ENCODE measurements around the gene TANGO6.

DNA sequence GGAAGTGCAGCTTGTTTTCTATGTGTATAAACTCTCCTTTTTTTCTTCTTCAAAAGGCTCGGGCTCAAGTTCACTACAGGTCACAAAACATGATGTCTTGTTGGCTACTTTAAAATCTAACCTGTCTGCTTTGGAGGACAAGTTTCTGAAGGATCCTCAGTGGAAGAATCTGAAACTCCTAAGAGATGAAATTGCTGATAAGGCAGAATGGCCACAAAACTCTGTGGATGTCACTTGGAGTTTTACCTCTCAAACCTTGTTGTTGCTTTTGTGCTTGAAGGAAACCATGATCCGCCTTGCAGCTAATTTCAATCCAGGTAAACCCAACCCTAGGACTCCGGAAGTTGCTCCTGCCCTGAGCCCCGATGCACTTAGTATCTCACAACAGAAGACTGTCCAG lies 16.5 kb downstream of the TANGO6 start:
- TF ChIP-seq, protein P1, sequence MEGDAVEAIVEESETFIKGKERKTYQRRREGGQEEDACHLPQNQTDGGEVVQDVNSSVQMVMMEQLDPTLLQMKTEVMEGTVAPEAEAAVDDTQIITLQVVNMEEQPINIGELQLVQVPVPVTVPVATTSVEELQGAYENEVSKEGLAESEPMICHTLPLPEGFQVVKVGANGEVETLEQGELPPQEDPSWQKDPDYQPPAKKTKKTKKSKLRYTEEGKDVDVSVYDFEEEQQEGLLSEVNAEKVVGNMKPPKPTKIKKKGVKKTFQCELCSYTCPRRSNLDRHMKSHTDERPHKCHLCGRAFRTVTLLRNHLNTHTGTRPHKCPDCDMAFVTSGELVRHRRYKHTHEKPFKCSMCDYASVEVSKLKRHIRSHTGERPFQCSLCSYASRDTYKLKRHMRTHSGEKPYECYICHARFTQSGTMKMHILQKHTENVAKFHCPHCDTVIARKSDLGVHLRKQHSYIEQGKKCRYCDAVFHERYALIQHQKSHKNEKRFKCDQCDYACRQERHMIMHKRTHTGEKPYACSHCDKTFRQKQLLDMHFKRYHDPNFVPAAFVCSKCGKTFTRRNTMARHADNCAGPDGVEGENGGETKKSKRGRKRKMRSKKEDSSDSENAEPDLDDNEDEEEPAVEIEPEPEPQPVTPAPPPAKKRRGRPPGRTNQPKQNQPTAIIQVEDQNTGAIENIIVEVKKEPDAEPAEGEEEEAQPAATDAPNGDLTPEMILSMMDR (IDR thresholded peaks at IDR 0.05) = no peak
- no peak for TF ChIP-seq EP300 (IDR thresholded peaks at IDR 0.05)

Measured in ovary (tissue), 3 donors.